Stimulated activated CD4-positive, alpha-beta T cell treated with anti-CD3 and anti-CD28 coated beads, Interleukin-1b, Interleukin-23, amount 100 ng/mL, for 4 hours (primary cell): ENCODE data around the gene TMEM176A.

Experiments
- DNase-seq, 2 donors: peaks; one replicate each; pipeline ENCODE4 v3.0.0-alpha.2; 2020; ENCODE audit warnings: low read depth in 2 of 2

Gene TMEM176A

DNA sequence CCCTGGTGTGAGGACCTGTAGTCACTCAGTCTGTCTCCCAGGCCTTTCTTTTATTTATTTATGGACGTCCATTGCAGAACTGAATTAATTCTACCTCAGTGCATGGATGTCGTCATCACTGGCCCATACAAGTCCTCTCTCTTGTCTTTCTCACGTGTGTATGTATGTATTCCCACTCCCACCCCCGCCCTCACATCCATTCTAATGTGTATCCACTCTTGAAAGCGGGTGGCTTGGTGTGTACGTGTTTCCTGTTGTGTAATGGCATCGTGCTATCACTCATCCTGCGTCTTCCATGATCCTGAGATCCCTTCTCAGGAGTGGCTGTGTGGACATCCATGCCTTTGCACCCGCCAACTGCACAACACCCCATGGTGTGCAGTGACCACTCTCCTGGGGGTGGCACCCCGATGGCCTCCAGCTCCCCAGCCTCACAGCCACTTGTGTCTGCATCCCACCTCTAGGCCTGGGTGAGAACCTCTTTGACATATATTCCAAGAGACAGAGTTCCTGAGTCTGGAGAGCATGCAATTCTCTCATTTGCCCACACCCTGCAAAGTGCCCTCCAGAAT, 48.7 kb downstream of the TMEM176A start:
- no peak for DNase-seq

DNA sequence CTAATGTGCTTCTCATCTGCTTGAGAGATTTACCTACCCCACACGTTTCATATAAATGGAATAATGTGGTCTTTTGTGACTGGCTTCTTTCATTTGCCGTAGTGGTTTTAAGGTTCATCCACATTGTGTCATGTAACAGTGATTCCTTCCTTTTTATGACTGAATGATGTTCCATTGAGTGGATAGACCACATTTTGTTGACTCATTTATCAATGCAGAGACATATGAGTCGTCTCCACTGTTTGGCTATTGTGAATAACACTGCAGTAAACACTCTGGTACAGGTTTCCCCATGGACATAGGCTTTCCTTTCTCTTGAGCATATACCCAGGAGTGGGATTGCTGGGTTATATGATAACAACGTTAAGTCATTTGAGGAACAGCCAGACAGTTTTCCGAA, 49.7 kb downstream of the TMEM176A start:
- no peak for DNase-seq

GRCh38 chr7:150851492-150852370, 51.2 kb downstream of the TMEM176A start:
- DNase-seq = no peak

- no peak for DNase-seq
Observed at GRCh38 chr7:150852371-150852905, 51.9 kb downstream of the TMEM176A start, which contains the start of gene AOC1. Gene AOC1, plus strand, starts transcription at chr7:150852517. Its CDS starts 3,954 bp downstream, at chr7:150856471.

DNA sequence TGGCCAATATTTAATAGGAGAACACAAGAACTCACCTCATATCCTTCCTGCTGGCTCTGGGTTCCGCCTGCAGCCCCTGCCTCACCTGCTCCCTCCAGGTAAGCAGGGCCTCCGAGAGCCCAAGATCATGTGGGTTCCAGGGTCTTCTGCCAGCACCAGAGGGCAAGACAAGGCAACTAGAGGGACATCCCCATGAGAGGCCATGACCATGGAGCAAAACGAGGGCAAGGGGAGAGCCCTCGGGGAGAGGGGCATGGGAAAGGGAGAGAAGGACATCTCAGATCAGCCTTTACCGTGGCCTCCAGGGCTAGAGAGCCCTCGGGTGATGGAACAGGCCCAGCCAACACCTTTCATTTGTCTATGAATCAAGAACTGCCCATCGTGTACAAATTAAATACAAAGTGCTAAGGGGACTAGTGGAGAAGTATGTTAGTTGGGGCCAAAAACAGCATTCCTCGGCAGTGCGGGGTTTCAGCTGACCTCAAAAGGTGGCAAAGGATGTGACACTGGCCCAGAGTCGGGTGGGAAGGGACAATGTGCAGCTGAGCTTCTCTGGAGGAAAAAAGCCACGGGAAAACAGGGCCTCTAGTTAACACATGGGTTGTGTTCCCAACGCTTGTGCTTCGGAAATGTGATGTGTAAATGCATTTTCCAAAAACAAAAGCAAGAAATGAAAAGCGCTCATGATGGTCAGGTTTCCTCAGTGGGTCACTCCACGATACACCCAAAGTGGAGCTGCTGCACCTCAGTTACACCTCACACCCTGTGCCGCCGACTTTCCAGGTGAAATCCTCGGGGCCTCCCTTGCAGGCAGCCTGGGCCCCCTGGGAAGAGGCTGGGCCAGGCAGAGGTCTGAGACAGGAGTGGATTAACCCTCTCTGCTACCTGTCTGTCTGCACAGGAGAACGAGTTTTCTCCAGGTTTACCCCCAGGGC, 53.8 kb downstream of the TMEM176A start:
- DNase-seq = no peak
